ENCODE measurements around the gene WNT11. TPM values are rescaled to one million over a fixed set of nuclear protein-coding genes. Genes with fewer than 3 reads are reported as not detected.

Gene WNT11
- total RNA-seq, 1 donor from 2014 or later: 6.4 TPM

Other genes with a start within 250 kb of the WNT11 start
- gene THAP12, start 174.6 kb upstream of the WNT11 start, total RNA-seq: 51.6 TPM
- gene GVQW3, start 174.8 kb upstream of the WNT11 start, total RNA-seq: 19.9 TPM
- gene EMSY, start 238.5 kb upstream of the WNT11 start, total RNA-seq: 27.0 TPM